ENCODE results near the gene EN2. TPM values are rescaled to one million over a fixed set of nuclear protein-coding genes. Genes with fewer than 3 reads are reported as not detected.

The EN2 gene
- total RNA-seq, 4 donors from 2014 or later = not detected

DNA sequence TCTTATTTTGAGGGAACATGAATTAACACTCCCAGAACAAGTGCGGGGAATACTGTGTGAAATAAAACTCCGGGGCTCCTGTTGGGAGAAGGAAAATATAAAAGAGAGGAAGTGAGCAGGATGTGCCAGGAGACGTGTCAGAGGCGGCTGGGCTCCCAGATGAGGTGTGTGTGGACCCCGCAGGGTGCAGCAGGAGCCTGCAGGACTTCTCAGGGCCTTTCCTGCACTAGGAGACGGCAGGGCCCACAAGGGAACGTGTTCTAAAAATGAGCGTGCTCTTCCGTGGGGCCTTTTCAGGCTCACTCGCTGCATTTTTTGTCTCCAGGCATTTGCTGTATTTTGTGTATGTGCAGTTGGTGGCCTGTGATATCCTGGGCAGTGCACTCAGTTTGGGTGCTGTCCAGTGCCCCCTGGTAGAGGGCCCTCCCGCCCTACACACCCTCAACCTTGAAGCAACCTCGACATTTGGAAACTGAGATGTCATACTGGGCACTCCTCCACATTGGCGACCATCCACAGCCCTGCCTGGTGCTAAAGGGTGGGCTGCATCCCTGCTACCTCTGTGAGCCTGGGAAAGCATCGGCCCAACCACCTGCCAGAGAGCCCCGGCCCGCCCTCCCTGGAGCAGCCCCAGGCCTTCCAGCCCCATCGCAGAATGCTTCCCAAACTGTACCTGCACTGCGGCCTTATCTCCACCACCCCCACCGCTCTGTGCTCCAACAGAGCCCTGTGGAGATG lies 35.2 kb upstream of the EN2 start:
- no peak for TF ChIP-seq POLR2AphosphoS5 (IDR thresholded peaks at IDR 0.05)
- TF ChIP-seq, protein P1, sequence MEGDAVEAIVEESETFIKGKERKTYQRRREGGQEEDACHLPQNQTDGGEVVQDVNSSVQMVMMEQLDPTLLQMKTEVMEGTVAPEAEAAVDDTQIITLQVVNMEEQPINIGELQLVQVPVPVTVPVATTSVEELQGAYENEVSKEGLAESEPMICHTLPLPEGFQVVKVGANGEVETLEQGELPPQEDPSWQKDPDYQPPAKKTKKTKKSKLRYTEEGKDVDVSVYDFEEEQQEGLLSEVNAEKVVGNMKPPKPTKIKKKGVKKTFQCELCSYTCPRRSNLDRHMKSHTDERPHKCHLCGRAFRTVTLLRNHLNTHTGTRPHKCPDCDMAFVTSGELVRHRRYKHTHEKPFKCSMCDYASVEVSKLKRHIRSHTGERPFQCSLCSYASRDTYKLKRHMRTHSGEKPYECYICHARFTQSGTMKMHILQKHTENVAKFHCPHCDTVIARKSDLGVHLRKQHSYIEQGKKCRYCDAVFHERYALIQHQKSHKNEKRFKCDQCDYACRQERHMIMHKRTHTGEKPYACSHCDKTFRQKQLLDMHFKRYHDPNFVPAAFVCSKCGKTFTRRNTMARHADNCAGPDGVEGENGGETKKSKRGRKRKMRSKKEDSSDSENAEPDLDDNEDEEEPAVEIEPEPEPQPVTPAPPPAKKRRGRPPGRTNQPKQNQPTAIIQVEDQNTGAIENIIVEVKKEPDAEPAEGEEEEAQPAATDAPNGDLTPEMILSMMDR (IDR thresholded peaks at IDR 0.05) = no peak
- DNase-seq = no peak
- intact Hi-C loops (cut with DNase I; ENCODE audit: low total_unique reads) = no loop called here
- no peaks in the 10 kb centered on the region for H3K4me1 ChIP-seq
- no peaks in the 10 kb centered on the region for H3K9me3 ChIP-seq
- no peaks in the 10 kb centered on the region for H3K36me3 ChIP-seq
- no peak overlapping the region for H3K4me3 ChIP-seq
- in situ Hi-C loops (cut with MboI; ENCODE audit: low pct_ligation_motif_present in 1 of 4, low pct_unique_long_range_greater_than_20kb in 1 of 4, low sequenced_read_pairs in 3 of 4) = no loop called here
- no peak overlapping the region for H3K27ac ChIP-seq
- H3K27me3 ChIP-seq = peaks cover 38% of the 10 kb centered on the region
- 78% methylated on average over 18 of the region's 19 CpGs; no CpG with 5 or more reads in 1 of the 2 donors for WGBS, 2 donors (ENCODE audit: low coverage in 1 of 2)

GRCh38 chr7:155423337-155424285 lies 34.3 kb upstream of the EN2 start:
- intact Hi-C loops (cut with DNase I; ENCODE audit: low total_unique reads) (no loop called here), in situ Hi-C loops (cut with MboI; ENCODE audit: low pct_ligation_motif_present in 1 of 4, low pct_unique_long_range_greater_than_20kb in 1 of 4, low sequenced_read_pairs in 3 of 4) (no loop called here)
- Histone ChIP-seq H3K36me3 (no peaks in the 10 kb centered on the region), H3K27me3 (peaks cover 36% of the 10 kb centered on the region), H3K9me3 (no peaks in the 10 kb centered on the region), H3K27ac (no peak overlapping the region), H3K4me1 (no peaks in the 10 kb centered on the region), H3K4me3 (no peak overlapping the region)
- TF ChIP-seq POLR2AphosphoS5 (IDR thresholded peaks at IDR 0.05) (no peak), POLR2A (IDR thresholded peaks at IDR 0.05) (no peak), EP300 (IDR thresholded peaks at IDR 0.05; ENCODE audit: low read depth) (no peak)
- TF ChIP-seq, protein P1 (IDR thresholded peaks at IDR 0.05) = no peak
- DNase-seq = no peak
- WGBS, 2 donors (ENCODE audit: low coverage in 1 of 2) = 82% methylated on average over 24 of the region's 24 CpGs; no CpG with 5 or more reads in 1 of the 2 donors

DNA sequence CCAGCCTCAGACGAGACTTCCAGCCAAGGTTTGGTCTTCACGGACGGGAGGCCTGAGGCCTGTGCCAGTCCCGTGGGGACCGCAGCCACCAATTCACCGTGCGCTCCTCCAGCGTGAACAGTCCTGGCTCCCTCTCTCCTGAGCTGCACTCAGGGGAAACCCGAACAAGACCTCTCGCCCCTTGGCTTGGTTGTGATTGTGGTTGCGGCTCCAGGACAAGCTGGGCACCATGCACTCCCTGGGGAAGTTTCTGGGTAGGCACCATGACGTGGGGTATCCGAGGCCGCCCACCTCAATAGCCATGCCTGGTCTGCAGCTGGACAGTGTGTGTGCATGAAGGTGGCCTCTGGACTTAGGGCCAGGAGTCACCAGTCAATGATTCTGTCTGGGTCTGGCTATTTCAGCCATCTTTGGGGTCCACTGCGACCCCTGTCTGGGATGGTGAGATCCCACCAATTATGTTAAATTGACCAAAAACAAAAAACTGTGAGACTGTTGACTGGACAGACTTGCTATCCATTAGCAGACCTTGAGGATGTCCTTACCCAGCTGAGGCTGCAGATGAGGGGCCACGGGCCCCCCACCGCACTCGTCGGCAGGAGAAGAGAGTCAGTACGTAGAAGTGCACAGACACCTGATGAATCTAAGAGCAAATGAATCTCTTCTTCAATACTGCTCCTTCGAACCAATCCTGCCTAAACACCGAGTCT lies 33.5 kb upstream of the EN2 start:
- no peak overlapping the region for H3K4me3 ChIP-seq
- 86% methylated on average over 22 of the region's 22 CpGs; no CpG with 5 or more reads in 1 of the 2 donors for WGBS, 2 donors (ENCODE audit: low coverage in 1 of 2)
- no peak for DNase-seq
- H3K36me3 ChIP-seq = no peaks in the 10 kb centered on the region
- no peaks in the 10 kb centered on the region for H3K9me3 ChIP-seq
- TF ChIP-seq EP300 (IDR thresholded peaks at IDR 0.05; ENCODE audit: low read depth) (no peak), POLR2AphosphoS5 (IDR thresholded peaks at IDR 0.05) (no peak), POLR2A (IDR thresholded peaks at IDR 0.05) (no peak)
- TF ChIP-seq, protein P1 (IDR thresholded peaks at IDR 0.05) = no peak
- intact Hi-C loops (cut with DNase I; ENCODE audit: low total_unique reads) = loop anchor here (5.0 kb wide), 1 partner anchor 358 kb away; no protein-coding TSS in a partner anchor
- H3K27ac ChIP-seq = no peak overlapping the region
- H3K27me3 ChIP-seq = peaks cover 38% of the 10 kb centered on the region
- in situ Hi-C loops (cut with MboI; ENCODE audit: low pct_ligation_motif_present in 1 of 4, low pct_unique_long_range_greater_than_20kb in 1 of 4, low sequenced_read_pairs in 3 of 4) = no loop called here
- no peaks in the 10 kb centered on the region for H3K4me1 ChIP-seq

DNA sequence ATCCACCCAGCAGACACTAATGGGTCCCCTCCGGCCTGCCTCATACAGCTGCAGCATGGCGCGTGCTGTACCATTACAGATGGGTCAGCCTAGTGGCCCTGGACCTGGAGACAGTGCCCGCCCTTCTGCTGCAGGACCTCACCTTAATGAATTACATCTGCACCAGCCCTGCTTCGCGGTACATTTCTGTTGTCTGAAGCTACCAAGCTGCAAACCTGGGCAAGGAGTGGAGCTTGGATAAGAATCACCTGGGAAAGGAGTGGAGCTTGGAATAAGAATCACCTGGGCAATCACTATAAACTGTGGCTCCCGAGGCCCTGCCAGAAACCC lies 33.0 kb upstream of the EN2 start:
- DNase-seq = no peak
- intact Hi-C loops (cut with DNase I; ENCODE audit: low total_unique reads) = loop anchor here (5.0 kb wide), 1 partner anchor 357 kb away; no protein-coding TSS in a partner anchor
- TF ChIP-seq, protein P1 (IDR thresholded peaks at IDR 0.05) = no peak
- no peak for TF ChIP-seq POLR2AphosphoS5 (IDR thresholded peaks at IDR 0.05)
- TF ChIP-seq EP300 (IDR thresholded peaks at IDR 0.05; ENCODE audit: low read depth) = no peak
- no peak for TF ChIP-seq POLR2A (IDR thresholded peaks at IDR 0.05)
- no peak overlapping the region for H3K4me3 ChIP-seq
- 0 to 76% methylated on average over 1 to 7 of the region's 7 CpGs for WGBS, 2 donors (ENCODE audit: low coverage in 1 of 2)
- no peaks in the 10 kb centered on the region for H3K4me1 ChIP-seq
- in situ Hi-C loops (cut with MboI; ENCODE audit: low pct_ligation_motif_present in 1 of 4, low pct_unique_long_range_greater_than_20kb in 1 of 4, low sequenced_read_pairs in 3 of 4) = no loop called here
- H3K27ac ChIP-seq = no peak overlapping the region
- no peaks in the 10 kb centered on the region for H3K9me3 ChIP-seq
- H3K36me3 ChIP-seq = no peaks in the 10 kb centered on the region
- H3K27me3 ChIP-seq = peaks cover 37% of the 10 kb centered on the region

Data from transverse colon (tissue), 4 donors.